ENCODE data around the gene DNAI4.
A peak's percentile ranks its signal among the peaks of the same experiment; 100 is the strongest.

Gene DNAI4

DNA sequence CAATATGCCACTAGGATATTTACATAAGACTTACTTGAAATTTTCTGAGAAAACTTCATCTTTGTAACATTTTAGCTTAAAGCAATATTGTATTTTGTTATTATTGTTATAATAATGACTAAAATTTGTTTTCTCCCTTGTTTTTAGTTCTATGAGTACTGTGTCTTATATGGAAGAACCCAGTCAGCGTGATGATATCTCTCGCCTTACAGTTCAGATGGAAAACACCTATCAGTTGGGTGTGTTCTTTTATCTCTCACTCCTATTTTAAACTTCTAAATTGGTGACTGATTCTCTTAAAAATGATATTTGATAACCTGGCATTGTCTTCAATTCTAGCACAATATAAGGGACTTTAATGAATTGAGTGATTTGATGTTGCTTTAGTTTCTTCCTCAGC lies 154.4 kb downstream of the DNAI4 start:
- DNase-seq (ENCODE audit: low read depth) = no peak
- TF ChIP-seq, protein P1, sequence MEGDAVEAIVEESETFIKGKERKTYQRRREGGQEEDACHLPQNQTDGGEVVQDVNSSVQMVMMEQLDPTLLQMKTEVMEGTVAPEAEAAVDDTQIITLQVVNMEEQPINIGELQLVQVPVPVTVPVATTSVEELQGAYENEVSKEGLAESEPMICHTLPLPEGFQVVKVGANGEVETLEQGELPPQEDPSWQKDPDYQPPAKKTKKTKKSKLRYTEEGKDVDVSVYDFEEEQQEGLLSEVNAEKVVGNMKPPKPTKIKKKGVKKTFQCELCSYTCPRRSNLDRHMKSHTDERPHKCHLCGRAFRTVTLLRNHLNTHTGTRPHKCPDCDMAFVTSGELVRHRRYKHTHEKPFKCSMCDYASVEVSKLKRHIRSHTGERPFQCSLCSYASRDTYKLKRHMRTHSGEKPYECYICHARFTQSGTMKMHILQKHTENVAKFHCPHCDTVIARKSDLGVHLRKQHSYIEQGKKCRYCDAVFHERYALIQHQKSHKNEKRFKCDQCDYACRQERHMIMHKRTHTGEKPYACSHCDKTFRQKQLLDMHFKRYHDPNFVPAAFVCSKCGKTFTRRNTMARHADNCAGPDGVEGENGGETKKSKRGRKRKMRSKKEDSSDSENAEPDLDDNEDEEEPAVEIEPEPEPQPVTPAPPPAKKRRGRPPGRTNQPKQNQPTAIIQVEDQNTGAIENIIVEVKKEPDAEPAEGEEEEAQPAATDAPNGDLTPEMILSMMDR (IDR thresholded peaks at IDR 0.05; ENCODE audit: insufficient read depth, low read depth, low read length, missing control alignments) = no peak
- no peak overlapping the region for H3K4me3 ChIP-seq (ENCODE audit: low read depth, low read length)

DNA sequence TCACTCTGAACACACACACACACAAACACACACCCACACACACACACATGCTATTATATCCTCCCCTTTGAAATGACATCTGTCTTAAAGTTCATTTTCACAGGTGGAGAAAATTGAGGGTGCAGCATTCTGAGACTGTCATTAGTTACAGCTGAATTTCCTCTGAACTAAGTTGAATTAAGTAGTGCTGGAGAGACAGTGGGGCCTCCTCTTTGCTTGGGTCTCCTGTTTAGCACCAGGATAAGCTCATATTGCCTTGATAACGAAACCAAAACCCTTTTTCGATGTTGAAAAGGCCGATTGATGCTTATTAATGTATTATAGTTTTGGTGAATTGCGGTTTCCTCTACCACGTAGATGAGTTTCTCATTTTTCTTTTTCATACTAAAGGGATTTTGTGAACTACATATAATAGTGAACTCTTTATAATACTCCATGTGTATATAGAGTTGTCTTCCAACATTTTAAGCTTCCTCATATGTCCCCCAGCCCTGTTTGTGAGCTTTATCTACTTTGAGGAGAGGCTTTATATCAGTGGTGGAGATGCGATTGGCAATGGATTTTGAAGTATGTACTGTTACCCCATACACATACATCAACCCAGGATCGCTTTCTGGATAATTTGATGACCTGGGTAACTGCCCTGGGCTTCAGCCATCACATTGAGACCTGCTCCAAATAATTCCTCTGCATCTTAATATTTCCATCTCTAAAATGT lies 155.0 kb downstream of the DNAI4 start:
- DNase-seq (ENCODE audit: low read depth) = no peak

DNA sequence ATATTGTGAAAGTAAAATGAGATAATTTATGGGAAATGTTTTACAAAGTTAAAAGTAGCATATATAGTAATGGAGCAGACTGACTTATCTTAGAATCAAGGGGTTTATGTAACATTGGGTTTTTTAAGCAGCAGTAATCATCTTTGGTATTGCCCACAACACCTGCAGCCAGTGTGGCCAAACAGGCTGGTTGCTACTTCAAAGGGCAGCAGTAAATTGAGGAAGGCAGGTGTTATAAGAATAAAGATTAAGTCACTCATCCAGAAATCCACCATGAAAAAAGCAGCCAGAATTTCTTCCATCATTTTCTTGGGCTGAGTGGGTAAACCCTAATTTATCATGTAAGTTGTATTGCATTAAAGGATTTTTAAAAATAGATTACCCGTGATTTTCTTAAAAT lies 155.7 kb downstream of the DNAI4 start:
- no peak overlapping the region for H3K4me3 ChIP-seq (ENCODE audit: low read depth, low read length)
- no peak for DNase-seq (ENCODE audit: low read depth)
- TF ChIP-seq, protein P1 (IDR thresholded peaks at IDR 0.05; ENCODE audit: insufficient read depth, low read depth, low read length, missing control alignments) = no peak

More for the DNA sequence above, 155.0 kb downstream of the DNAI4 start:
- TF ChIP-seq, protein P1 (IDR thresholded peaks at IDR 0.05; ENCODE audit: insufficient read depth, low read depth, low read length, missing control alignments) = no peak
- H3K4me3 ChIP-seq (ENCODE audit: low read depth, low read length) = no peak overlapping the region

DNA sequence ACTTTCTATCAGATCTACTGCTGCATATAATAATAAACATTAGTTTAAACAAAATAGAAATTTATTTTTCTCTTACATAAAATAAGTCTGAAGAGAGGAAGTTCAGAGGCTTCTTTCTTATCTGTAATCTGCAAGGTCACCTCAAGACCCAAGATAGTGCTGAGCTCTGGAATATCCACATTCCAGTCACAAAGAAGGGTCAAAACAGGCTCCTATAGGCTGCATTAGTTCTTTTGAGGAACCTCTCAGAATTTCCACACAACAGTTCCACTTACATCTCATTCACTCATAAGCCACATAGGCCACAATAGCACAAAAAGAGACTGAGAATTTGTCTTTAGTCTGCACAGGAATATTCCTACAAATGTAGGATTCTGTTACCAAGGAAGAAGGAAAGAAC lies 157.0 kb downstream of the DNAI4 start:
- no peak overlapping the region for H3K4me3 ChIP-seq (ENCODE audit: low read depth, low read length)
- DNase-seq (ENCODE audit: low read depth) = no peak
- TF ChIP-seq, protein P1 (IDR thresholded peaks at IDR 0.05; ENCODE audit: insufficient read depth, low read depth, low read length, missing control alignments) = no peak

DNA sequence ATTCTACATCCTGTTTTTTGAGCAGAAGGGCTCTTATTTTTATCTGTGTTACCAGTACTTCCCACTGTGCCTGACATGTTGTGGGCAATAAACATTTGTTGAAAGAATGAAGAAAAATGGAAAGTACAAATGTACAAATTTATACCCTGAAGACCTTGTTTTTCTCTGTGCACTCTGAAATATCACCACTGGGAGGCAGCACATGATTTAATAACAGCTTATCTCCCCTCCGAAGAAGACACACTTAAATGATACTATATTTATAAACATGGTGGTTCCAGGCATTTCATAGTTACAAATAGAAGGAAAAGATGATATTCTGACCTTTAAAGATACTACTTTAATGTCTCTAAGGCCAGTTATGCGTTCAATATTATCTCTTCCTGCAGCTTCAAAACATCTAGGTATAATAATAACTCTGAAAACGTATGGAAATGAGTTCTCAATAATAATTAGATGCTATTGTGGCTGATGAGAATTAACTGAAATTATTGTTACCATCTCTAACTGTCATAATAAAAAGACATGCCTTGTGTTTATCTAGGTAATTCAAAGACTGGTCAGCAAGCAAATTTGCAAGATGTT lies 159.6 kb downstream of the DNAI4 start:
- TF ChIP-seq, protein P1 (IDR thresholded peaks at IDR 0.05; ENCODE audit: insufficient read depth, low read depth, low read length, missing control alignments) = peak; percentile 67
- no peak overlapping the region for H3K4me3 ChIP-seq (ENCODE audit: low read depth, low read length)
- peak; percentile 75 for DNase-seq (ENCODE audit: low read depth)

All from GM12865 (cell line).